Spleen (tissue), 11 donors: ENCODE measurements around the gene MRPL51. TPM values are rescaled to one million over a fixed set of nuclear protein-coding genes. Genes with fewer than 3 reads are reported as not detected.
A peak's percentile ranks its signal among the peaks of the same experiment; 100 is the strongest.
"Not testable (repeated sequence)": the region's sequence is repeated elsewhere in the genome, so short reads cannot be mapped to it uniquely, and the experiment has no call there.

Source experiments
- DNase-seq: peaks from one replicate; pipeline ENCODE4 v3.0.0-alpha.2; 2020
- H3K27ac ChIP-seq, 8 donors: fragments of 200-600 bp; sonication (generic) in 7 of 8; 1 replicate in 4 of 8; 2 replicates in 4 of 8; pipeline versions ENCODE4 v1.5.0 to v1.8.0; 2016 to 2021; ENCODE audit warnings: inconsistent platforms in 4 of 8, mild to moderate bottlenecking in 4 of 8, moderate library complexity in 1 of 8
- H3K27me3 ChIP-seq, 7 donors: fragments of 200-600 bp; sonication (generic) in 6 of 7; replicated peaks in 1 of 7; 1 replicate in 4 of 7; 2 replicates in 3 of 7; pipeline versions ENCODE4 v1.5.0 to v1.8.0; 2016 to 2021; ENCODE audit warnings: inconsistent platforms in 3 of 7, mild to moderate bottlenecking in 1 of 7
- H3K36me3 ChIP-seq, 6 donors: fragments of 200-600 bp; sonication (generic) in 5 of 6; 1 replicate in 4 of 6; 2 replicates in 2 of 6; pipeline versions ENCODE4 v1.5.0 to v1.8.0; 2016 to 2021; ENCODE audit warnings: inconsistent platforms in 2 of 6
- H3K4me1 ChIP-seq, 6 donors: fragments of 200-600 bp; sonication (generic) in 5 of 6; 1 replicate in 3 of 6; 2 replicates in 3 of 6; pipeline versions ENCODE4 v1.5.0 to v1.8.0; 2016 to 2021; ENCODE audit warnings: inconsistent platforms in 3 of 6
- H3K4me3 ChIP-seq, 8 donors: fragments of 200-600 bp; sonication (generic) in 7 of 8; 1 replicate in 4 of 8; 2 replicates in 4 of 8; pipeline versions ENCODE4 v1.5.0 to v1.8.0; 2016 to 2021; ENCODE audit warnings: inconsistent platforms in 4 of 8, mild to moderate bottlenecking in 4 of 8, moderate library complexity in 2 of 8
- H3K9me3 ChIP-seq, 8 donors: fragments of 200-600 bp; sonication (generic) in 7 of 8; 1 replicate in 4 of 8; 2 replicates in 4 of 8; pipeline versions ENCODE4 v1.5.0 to v1.8.0; 2016 to 2021; ENCODE audit warnings: inconsistent platforms in 4 of 8
- CTCF ChIP-seq, 11 experiments: fragments of 200-600 bp in 7 of 11; fragments of 450-650 bp in 4 of 11; sonication (generic) in 4 of 11; IDR thresholded peaks in 8 of 11; conservative IDR thresholded peaks in 3 of 11; 1 replicate in 7 of 11; 2 replicates in 4 of 11; pipeline versions ENCODE4 v1.4.0 to v1.8.0; 2016 to 2021; ENCODE audit warnings: antibody characterized with exemption in 11 of 11, inconsistent platforms in 4 of 11, mild to moderate bottlenecking in 1 of 11
- POLR2A ChIP-seq, 3 donors: fragments of 450-650 bp; IDR thresholded peaks; one replicate each; pipeline ENCODE4 v1.5.1; 2017; ENCODE audit warnings: antibody characterized with exemption in 3 of 3, mild to moderate bottlenecking in 1 of 3
- POLR2AphosphoS5 ChIP-seq, 3 donors: sonication (generic); formaldehyde crosslinking; IDR thresholded peaks; one replicate each; pipeline ENCODE4 v1.5.1; 2017; ENCODE audit warnings: antibody characterized with exemption in 3 of 3
- WGBS, 5 donors: extraction: QIAGEN DNeasy Blood & Tissue Kit in 3 of 5; methylation state at CpG; one replicate each; pipeline versions ENCODE4 v1.1.5 to v1.1.7; 2013 to 2018; 5-methylcytosine and 5-hydroxymethylcytosine counted together
- intact Hi-C: fragments of 100-400 bp; cut with DNase I; formaldehyde crosslinking; loops from one replicate; pipeline ENCODE4 v1.15.0; 2023; ENCODE audit warnings: low total_unique reads
- polyA plus RNA-seq, 3 donors: library from polyadenylated mRNA; stranded (reverse); fragments of 200-250 nt; gene quantifications; one replicate each; pipeline ENCODE4 v1.2.1, GENCODE V29; 2013
- total RNA-seq, 7 donors: library from RNA; depleted of rRNA in 3 of 7; stranded (reverse); fragments of >200 nt in 3 of 7; fragmentation: NEBNext Ultra II Directional in 4 of 7; extraction: Animal tissue kit (Norgen Biotek cat#: 25700) in 4 of 7; gene quantifications; one replicate each; pipeline versions ENCODE4 v1.1.0 to v1.2.1, GENCODE V29; 2016 to 2021
- donor health status: healthy with polysubstance abuse.
- donor health status: DM: no; HTN: no; CAD: no; lungs with moderate emphysema.
- donor health status: DM: no; HTN: no; CAD: no.
- donor health status: Bipolar disorder and iron deficiency.
- donor health status: healthy.
- donor health status: DM: no; HTN: no; CAD: no.
- donor health status: DM: yes; HTN: yes; CAD: no.

The MRPL51 gene
- total and polyA plus RNA-seq, 10 donors, result 34.0 to 137 (median 90.9) TPM

DNA sequence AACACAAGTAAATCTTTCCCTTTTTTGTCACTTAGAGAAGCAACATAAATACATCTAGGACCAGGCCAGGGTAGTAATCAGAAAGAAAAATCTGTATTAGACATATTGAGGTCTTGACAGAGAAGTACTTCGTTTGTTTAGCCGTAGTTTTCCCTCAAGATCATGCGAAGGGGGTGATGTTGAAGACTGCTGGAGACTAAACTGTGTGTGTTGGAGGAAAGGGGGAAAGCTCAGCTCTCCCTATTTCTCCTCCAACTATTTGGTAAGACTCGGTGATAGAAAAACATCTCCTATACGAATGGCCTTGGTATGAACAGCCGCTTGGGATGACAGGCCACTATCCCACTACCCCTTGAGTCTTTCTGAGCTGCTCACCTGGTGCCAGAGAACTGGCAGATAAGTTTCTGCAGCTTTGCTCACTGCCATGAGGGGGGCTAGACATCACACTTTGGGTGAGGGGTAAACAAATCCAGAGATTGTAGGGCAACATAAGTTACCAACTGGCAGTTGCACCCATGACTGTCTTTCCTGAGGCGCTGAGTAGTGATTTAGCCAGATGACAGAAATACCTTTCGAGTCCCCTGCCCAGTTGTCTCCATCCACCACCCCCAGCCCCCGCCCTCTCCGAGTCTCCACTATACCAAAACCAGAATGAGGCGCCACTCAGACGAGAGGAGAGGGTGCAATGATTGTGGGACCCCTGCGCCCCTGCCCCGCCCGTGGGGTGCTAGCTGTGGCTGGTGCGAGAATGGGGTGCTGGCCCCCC lies 23.3 kb downstream of the MRPL51 start:
- TF ChIP-seq CTCF (IDR thresholded peaks at IDR 0.05 in 8 of 11, conservative IDR thresholded peaks at IDR 0.05 in 3 of 11), result no peak
- TF ChIP-seq POLR2A (IDR thresholded peaks at IDR 0.05), result no peak
- TF ChIP-seq POLR2AphosphoS5 (IDR thresholded peaks at IDR 0.05), result no peak
- peaks cover 27 to 66% (median 57%) of the 10 kb centered on the region in 6 donors for H3K4me1 ChIP-seq
- peak overlapping the region; percentile 64 to 94 (median 79) for H3K4me3 ChIP-seq
- H3K27me3 ChIP-seq, result no peaks in the 10 kb centered on the region
- peaks cover 0 to 39% (median 11%) of the 10 kb centered on the region in 6 donors for H3K36me3 ChIP-seq
- intact Hi-C loops, result loop anchor here (5.0 to 10.0 kb wide), 2 partner anchors 47 to 135 kb away; no protein-coding TSS in a partner anchor
- H3K27ac ChIP-seq, result peak overlapping the region; percentile 89 to 97 (median 91)
- DNase-seq, result no peak
- 25 to 62% (median 28%) methylated on average over 6 to 16 of the region's 16 CpGs for WGBS, 5 donors
- H3K9me3 ChIP-seq, result no peaks in the 10 kb centered on the region

- no peak for DNase-seq
- Histone ChIP-seq H3K9me3 (no peaks in the 10 kb centered on the region), H3K27ac (peak overlapping the region in 5 of 8 donors; percentile 90 to 97 (median 94)), H3K4me1 (peaks cover 32 to 73% (median 64%) of the 10 kb centered on the region in 6 donors), H3K4me3 (peak overlapping the region; percentile 64 to 94 (median 79)), H3K27me3 (no peaks in the 10 kb centered on the region), H3K36me3 (peaks cover 0 to 46% (median 18%) of the 10 kb centered on the region in 6 donors)
- no peak for TF ChIP-seq CTCF (IDR thresholded peaks at IDR 0.05 in 8 of 11, conservative IDR thresholded peaks at IDR 0.05 in 3 of 11)
- TF ChIP-seq POLR2A (IDR thresholded peaks at IDR 0.05), result no peak
- peak in 1 of 3 donors; percentile 4 for TF ChIP-seq POLR2AphosphoS5 (IDR thresholded peaks at IDR 0.05)
- 62 to 73% (median 66%) methylated on average over 6 of the region's 6 CpGs for WGBS, 5 donors
- intact Hi-C loops, result loop anchor here (10.0 kb wide), 1 partner anchor 134 kb away; no protein-coding TSS in a partner anchor
Measured at GRCh38 chr12:6469092-6469491, 24.0 kb downstream of the MRPL51 start.

- intact Hi-C loops, result loop anchor here (10.0 kb wide), 1 partner anchor 133 kb away; no protein-coding TSS in a partner anchor
- Histone ChIP-seq H3K9me3 (no peaks in the 10 kb centered on the region), H3K27me3 (no peaks in the 10 kb centered on the region), H3K27ac (peak overlapping the region in 3 of 8 donors; percentile 50 to 97 (median 94)), H3K4me1 (peaks cover 38 to 81% (median 72%) of the 10 kb centered on the region in 6 donors), H3K4me3 (peak overlapping the region in 1 of 8 donors; percentile 87), H3K36me3 (peaks cover 0 to 54% (median 25%) of the 10 kb centered on the region in 6 donors)
- TF ChIP-seq CTCF (IDR thresholded peaks at IDR 0.05 in 8 of 11, conservative IDR thresholded peaks at IDR 0.05 in 3 of 11), result no peak
- TF ChIP-seq POLR2A (IDR thresholded peaks at IDR 0.05), result no peak
- TF ChIP-seq POLR2AphosphoS5 (IDR thresholded peaks at IDR 0.05), result no peak
- no peak for DNase-seq
Measured at GRCh38 chr12:6468283-6468575, 24.8 kb downstream of the MRPL51 start.

- Histone ChIP-seq H3K4me1 (peaks cover 44 to 86% (median 77%) of the 10 kb centered on the region in 6 donors), H3K27ac (peak overlapping the region in 3 of 8 donors; percentile 46 to 94 (median 50)), H3K36me3 (peaks cover 0 to 59% (median 28%) of the 10 kb centered on the region in 6 donors), H3K4me3 (peak overlapping the region in 1 of 8 donors; percentile 87)
- H3K27me3 ChIP-seq, H3K9me3 ChIP-seq, DNase-seq: not testable (repeated sequence)
- intact Hi-C loops, result loop anchor here (10.0 kb wide), 1 partner anchor 133 kb away; no protein-coding TSS in a partner anchor
- WGBS, 5 donors, result 94 to 98% (median 94%) methylated on average over 7 to 9 of the region's 9 CpGs
Measured at GRCh38 chr12:6467571-6468282, 25.3 kb downstream of the MRPL51 start.

- H3K36me3 ChIP-seq, result peaks cover 0 to 69% (median 30%) of the 10 kb centered on the region in 6 donors
- intact Hi-C loops, result loop anchor here (10.0 kb wide), 1 partner anchor 132 kb away; no protein-coding TSS in a partner anchor
- 69 to 89% (median 81%) methylated on average over 3 to 4 of the region's 4 CpGs for WGBS, 5 donors
- peaks cover 53 to 94% (median 86%) of the 10 kb centered on the region in 6 donors for H3K4me1 ChIP-seq
- not testable (repeated sequence) for DNase-seq, H3K9me3 ChIP-seq, H3K4me3 ChIP-seq, H3K27me3 ChIP-seq
- H3K27ac ChIP-seq, result peak overlapping the region in 3 of 8 donors; percentile 36 to 50 (median 46)
Measured at GRCh38 chr12:6466751-6467150, 26.3 kb downstream of the MRPL51 start.
